Activated naive CD4-positive, alpha-beta T cell treated with Interleukin-2 at 50 U/mL for 16 hours (primary cell): Measurements from ENCODE around the gene CAMK2N1.

ENCODE experiments used
- DNase-seq: peaks from one replicate; pipeline ENCODE4 v3.0.0-alpha.2; 2020

Gene CAMK2N1

DNA sequence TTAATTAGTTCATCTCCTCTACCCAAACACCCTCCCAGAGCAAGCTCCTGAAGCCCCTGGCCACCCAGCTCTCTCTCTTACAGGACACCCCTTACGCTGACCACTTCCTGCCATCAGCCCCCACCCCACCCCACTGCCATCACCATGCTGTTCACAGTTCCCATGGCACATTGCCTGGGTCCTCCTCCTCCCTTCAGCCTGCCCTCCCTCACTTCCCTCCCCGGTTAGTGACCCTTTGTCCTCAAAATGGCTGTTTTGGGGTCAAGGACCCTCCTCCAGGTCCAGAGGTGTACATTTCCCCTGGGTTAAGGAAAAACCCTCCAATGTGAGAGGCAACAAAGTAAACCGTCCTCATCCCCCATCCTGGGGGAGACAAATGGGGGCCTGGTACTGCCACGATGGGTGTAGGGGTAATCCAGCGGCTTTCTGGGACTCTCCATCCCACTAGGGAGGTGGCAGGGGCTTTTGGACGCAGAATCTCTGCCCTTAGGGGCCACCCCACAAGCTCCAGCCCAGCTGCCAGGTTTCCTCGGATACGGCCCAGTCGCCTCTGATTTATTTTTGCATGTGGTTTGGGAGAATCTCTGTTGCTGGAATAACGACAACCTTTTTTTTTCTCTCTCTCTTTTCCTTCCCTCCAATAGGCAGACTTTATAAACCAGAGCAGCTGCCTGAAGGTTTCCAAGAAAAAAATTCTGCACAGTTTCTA, 8.5 kb downstream of the CAMK2N1 start:
- no peak for DNase-seq

DNA sequence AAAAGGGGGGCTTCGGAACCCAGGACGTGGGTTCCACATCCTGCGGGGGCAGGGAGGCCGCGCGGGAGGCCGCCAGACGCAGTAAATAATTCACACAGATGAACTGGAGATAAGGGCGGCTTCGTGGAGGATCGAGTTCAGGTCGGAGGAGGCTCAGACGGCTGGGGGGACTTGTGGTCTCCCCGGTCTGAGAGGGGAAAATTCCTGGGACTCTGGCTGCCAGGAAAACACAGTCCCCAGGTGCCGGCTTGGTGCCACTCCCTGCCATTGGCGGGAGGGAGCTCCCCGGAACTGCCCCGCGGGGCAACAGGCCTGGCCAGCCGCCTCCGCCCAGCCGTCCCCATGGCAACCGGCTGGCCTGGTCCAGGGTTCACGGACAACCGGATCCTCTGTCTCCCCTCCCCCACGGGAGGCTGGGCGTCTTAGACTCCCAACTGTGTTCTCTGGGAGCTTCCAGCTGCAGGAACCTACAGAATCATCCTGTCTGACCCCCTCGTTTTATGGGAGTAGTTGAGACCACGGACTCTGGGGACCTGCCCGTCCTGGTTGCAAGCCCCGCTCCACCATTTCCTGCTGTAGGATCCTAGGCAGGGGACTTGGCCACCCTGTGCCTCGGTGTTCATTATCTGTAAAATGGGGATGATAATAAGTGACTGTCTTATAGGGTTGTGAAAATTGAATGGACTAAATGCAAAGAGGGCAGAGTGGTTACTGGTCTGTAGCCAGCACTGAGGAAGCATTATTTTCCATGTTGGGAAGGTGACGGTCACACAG, 9.6 kb downstream of the CAMK2N1 start:
- no peak for DNase-seq

- DNase-seq: no peak
Measured at GRCh38 chr1:20474996-20475395, 11.0 kb downstream of the CAMK2N1 start.

DNA sequence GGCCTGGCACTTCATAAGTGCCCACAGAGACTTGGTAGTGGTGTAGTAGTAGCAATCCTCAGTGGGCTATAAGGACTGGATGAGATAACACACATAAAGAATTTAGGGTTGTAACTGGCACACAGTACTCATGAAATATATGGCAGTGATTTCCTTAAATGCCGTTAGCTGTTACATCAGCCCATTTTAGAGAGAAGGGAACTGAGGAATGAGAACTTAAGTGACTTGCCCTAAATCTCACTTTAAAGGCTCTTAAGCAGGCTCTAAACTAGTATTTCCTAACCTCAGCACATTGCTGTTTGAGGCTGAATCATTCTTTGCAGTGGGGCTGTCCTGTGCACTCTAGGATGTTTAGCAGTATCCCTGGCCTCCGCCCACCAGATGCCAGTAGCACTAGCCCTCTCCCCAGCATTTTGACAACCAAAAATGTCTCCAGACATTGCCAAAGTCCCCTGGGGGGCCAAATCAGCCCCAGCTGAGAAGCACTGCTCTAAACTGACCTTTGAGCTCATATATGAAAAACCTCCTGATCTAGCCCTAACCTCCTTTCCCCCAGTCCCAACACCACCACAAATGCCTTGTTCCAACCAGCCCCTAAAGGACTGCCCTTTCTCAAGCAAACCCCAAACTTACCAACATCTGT, 11.6 kb downstream of the CAMK2N1 start:
- DNase-seq: no peak

DNA sequence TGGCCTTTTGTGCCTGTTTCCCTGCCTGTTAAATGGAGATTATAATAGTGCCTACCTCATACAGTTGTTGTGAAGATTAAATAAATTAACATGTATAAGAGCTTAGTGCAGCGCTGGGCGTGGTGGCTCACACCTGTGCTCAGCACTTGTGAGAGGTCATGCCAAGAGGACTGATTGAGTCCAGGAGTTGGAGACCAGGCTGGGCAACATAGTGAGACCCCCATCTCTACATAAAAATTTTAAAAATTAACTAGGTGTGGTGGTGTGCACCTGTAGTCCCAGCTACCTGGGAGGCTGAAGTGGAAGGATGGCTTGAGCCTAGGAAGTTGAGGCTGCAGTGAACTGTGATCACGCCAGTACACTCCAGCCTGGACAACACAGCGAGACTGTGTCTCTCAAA, 12.1 kb downstream of the CAMK2N1 start:
- DNase-seq: no peak

DNA sequence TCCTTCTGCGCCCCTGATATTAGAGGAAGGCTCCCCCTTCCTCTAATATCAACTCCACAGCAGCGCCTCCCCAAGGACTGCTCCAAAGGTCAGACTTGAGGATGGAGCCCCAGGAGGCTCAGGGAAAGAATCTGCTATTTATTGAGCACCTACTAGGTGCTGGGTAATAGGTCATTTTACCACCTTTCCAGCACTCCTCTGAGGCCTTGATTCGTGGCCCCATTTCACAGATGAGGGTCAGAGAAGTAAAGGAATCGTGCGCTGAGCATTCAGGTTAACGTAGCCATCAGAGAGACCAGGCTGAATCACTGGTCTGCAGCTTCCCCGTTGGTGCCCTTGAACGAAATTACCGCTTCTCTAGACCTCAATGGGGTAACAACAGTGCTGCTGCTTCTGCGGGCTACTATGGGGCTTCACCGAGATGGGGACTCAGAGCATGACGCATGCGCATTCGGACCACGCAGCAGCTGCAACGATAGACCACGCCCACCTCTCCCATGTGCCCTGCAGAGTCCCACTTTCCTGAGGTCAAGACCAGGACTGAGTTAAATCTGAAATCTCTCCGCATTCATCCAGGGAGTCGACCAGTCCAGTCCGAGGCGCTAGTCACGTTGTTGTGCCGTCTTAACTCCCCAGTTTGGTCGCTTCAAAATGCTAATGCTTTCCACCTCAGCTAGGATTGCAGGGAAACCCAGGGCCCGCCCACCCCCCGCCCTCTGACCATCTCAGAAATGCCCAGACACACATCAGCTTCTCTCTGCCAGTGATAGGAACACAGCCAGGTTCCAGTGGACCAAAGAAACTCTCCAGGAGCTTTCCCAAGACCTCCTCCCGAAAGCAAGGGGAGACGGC, 12.9 kb downstream of the CAMK2N1 start:
- no peak for DNase-seq

DNA sequence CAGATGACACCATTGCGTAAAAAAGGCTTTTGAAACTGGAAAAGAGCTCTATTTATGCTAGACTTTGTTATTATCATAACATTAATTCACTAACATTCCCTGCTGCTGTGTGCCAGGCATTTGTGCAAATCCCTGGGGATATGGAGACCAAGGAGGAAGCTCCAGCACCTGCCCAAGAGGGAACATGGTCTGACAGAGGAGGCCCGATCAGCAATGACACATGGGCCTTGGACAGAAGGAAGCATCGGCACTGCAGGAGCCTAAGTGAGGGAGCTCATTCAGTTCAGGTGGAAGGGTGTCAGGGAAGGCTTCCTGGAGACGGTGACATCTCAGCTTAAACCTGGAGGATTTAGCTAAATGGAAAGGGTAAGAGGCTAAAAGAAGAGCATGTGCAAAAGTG, 13.9 kb downstream of the CAMK2N1 start:
- no peak for DNase-seq

- no peak for DNase-seq
Measured at GRCh38 chr1:20470194-20470593, 15.8 kb downstream of the CAMK2N1 start.

- DNase-seq: no peak
Measured at GRCh38 chr1:20469406-20470076, 16.5 kb downstream of the CAMK2N1 start.

DNA sequence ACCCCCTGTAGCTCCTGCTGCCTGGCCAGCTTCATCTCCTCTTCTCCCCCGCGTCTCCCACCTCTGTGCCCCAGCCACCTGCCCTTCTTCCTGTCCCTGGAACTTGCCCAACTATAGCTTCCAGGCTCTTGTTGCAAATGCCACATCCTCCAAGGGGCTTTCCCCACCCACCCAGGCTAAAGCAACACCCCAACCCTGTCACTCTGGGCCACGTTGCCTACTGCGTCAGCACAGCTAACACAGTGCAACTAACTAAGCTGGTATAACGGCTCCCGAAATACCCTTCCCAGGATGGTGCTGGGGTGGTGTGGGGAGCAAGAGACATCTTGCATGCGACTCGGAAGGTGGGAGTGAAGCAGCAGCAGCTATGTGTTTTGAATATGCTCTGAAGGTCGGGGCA, 19.7 kb downstream of the CAMK2N1 start:
- DNase-seq: peak; percentile 28

- DNase-seq: no peak
Measured at GRCh38 chr1:20465187-20465586, 20.8 kb downstream of the CAMK2N1 start.

DNA sequence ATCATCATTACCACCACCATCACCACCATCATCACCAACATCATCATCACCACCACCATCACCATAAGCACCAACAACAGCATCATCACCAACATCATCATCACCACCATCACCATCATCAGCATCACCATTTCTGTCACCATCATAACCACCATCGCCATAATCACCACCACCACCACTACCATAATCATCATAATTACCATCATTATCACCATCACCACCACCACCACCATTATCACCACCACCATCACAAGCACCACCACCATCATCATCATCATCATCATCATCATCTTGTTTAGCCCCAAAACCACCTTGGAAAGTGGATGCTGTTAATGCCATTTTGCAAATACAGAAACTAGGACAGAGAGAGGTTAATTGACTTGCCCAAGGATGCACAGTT, 22.5 kb downstream of the CAMK2N1 start:
- DNase-seq: no peak

GRCh38 chr1:20462397-20462796, 23.6 kb downstream of the CAMK2N1 start:
- no peak for DNase-seq

DNA sequence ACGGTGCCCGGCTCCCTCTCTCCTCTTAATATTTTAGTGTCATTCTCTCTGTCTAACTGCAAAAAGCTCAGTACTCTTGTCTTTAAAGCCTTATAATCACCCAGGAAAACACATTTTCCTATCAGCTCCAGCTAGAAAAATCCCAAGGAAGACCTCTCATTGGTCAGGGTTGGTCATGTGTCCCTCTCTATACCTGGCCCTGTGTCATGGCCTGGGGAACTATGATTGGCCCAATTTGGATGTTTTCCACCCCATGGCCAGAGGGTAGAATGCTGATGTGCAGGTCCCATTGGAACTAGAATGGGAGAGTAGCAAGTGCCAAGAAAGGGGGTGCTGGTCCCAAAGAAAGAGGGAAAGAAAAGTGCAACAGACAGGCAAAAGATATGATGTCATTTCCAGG, 27.3 kb downstream of the CAMK2N1 start:
- no peak for DNase-seq

DNA sequence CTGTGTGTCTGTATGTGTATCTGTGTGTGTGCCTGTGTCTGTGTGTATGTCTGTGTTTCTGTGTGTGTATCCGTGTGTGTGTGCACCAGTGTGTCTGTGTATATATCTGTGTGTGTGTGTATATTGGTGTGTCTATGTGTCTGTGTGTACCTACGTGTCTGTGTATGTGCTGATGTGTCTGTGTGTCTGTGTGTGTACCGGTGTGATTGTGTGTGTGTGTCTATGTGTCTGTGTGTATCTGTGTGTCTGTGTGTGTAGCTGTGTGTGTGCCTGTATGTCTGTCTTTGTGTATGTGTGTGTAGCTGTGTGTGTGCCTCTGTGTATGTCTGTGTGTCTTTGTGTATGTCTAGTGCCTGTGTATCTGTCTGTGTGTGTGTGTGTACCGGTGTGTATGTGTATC, 32.0 kb downstream of the CAMK2N1 start:
- DNase-seq: no peak

DNA sequence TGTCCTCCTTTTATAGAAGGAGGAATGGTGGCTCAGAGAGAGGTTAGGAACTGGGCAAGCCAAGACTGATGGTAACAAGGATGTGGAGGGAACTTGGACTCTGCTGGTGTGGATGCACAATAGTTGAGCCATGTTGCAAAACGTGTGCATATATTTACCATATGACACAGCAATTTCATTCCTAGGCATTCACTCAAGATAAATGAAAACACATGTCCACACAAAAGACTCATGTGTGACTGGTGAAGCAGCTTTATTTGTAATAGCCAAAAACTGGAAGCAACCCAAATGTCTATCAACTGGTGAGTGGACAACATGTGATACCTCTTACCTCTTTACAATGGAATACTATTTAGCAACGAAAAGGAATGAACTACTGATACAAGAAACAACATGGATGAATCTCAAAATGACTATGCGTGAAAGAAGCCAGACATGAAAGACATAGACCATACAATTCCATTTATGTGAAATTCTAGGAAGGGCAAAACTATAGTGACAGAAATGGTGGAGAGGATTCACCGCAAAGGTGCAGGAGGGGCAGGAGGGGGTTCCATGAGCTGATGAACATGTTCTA, 36.2 kb downstream of the CAMK2N1 start:
- no peak for DNase-seq

DNA sequence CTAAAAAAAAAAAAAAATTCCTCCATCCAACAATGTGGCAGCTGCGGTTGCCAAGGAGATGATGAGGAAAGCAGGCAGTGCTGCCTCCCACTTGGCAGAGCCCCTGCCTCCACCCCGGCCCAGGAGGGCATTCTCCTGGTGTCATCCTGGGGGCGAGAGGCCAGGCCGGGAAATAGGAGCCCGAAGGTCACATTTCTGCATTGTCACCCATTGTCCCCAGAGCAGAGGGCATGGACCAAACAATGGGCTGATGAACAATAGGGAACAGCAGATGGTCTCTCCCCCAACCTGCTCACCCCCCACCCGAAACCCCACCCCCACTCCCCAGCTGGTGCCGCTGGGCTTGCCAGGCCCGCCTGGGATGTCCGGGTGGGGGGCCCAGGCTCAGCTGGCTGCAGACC, 37.3 kb downstream of the CAMK2N1 start:
- DNase-seq: no peak

GRCh38 chr1:20447794-20448193, 38.2 kb downstream of the CAMK2N1 start:
- no peak for DNase-seq

DNA sequence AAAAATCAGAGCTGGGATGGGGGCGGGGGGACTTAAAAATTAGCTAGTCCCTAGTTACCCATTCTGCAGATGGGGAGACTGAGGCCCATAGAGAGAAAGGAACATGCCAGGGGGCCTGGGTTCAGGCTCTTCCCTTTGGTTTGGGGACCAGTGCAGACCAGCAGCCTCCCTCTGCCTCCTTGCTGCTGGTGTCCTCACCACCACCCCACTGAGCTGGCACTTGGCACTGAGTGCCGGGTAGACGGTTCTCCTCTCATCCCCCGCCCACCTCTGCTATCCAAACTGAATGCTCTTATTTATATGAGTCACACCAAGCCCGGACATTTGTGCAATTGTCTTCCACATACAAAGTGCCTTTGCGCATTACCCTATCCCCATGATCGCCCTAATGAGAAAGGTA, 39.2 kb downstream of the CAMK2N1 start:
- DNase-seq: no peak

DNA sequence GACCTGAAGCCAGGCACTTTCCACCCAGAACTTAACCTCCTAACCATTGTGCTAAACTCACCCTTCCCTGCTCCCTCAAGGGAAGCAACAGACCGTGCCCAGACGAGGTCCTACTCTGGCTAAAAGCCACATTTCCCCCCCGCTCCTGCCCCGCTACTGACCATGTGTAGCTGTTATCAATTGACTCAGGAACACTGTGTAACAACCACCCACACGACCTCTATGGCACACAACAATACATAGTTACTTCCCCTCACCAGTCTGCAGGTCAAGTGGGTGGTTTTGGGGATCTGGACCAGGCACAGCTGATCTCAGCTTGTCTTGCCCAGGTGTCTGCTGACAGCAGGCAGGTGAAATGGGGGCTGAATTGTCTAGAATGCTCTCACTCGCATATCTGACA, 40.1 kb downstream of the CAMK2N1 start:
- DNase-seq: no peak

GRCh38 chr1:20443703-20444586, 42.1 kb downstream of the CAMK2N1 start:
- no peak for DNase-seq
